IMR-90 (cell line): ENCODE measurements around the gene OR7G2. TPM values are rescaled to one million over a fixed set of nuclear protein-coding genes. Genes with fewer than 3 reads are reported as not detected.
"Not testable (repeated sequence)": the region's sequence is repeated elsewhere in the genome, so short reads cannot be mapped to it uniquely, and the experiment has no call there.

Experiments used
- ATAC-seq: fragments of 200-7000 bp; cut with Tn5 transposase; 2 replicates; pipeline ENCODE4 v1.9.1; 2020; ENCODE audit warnings: low read depth, mild to moderate bottlenecking, moderate library complexity
- BruUV-seq: library from RNA; stranded (reverse); fragments of 400-500 nt; replicated peaks from 2 replicates; lab custom pipeline; 2021; lab: Mats Ljungman, UMichigan
- CTCF ChIA-PET: fragments of 300-600 bp; formaldehyde crosslinking; extraction: SDS; loops from one replicate; lab custom pipeline; 2021; ENCODE audit warnings: antibody characterized with exemption; lab: Yijun Ruan, JAX
- POLR2A ChIA-PET: fragments of 300-600 bp; sonication (Branson Sonifier 250); formaldehyde crosslinking; loops from one replicate; lab custom pipeline; 2022; ENCODE audit warnings: antibody characterized with exemption; ENCODE audit not compliant: unreplicated experiment; lab: Charles Lee
- DNase-seq: peaks from one replicate; pipeline ENCODE4 v3.0.0; 2013
- H2AFZ ChIP-seq: replicated peaks from 2 replicates; pipeline ENCODE3; 2013; ENCODE audit warnings: low read length, mild to moderate bottlenecking; ENCODE audit not compliant: poor library complexity
- H2AK5ac ChIP-seq: 2 replicates; pipeline ENCODE4 v1.6.1; 2013; ENCODE audit warnings: low read depth, low read length, inconsistent platforms
- H2AK9ac ChIP-seq: replicated peaks from 2 replicates; pipeline ENCODE3; 2013; ENCODE audit warnings: mild to moderate bottlenecking, low read depth, low read length, moderate library complexity; ENCODE audit not compliant: poor library complexity
- H2BK120ac ChIP-seq: 2 replicates; pipeline ENCODE4 v1.6.1; 2013; ENCODE audit warnings: low read depth, low read length, inconsistent platforms
- H2BK15ac ChIP-seq: 3 replicates; pipeline ENCODE4 v1.6.1; 2013; ENCODE audit warnings: low read depth, low read length, inconsistent platforms
- H2BK20ac ChIP-seq: 2 replicates; pipeline ENCODE4 v1.6.1; 2013; ENCODE audit warnings: low read depth, mild to moderate bottlenecking, inconsistent platforms, low read length, moderate library complexity
- H2BK5ac ChIP-seq: 2 replicates; pipeline ENCODE4 v1.6.1; 2013; ENCODE audit warnings: mild to moderate bottlenecking, low read depth, low read length, inconsistent platforms; ENCODE audit not compliant: poor library complexity, severe bottlenecking
- H3K14ac ChIP-seq: replicated peaks from 2 replicates; pipeline ENCODE4 v1.6.1; 2013; ENCODE audit warnings: low read depth, low read length, inconsistent platforms
- H3K18ac ChIP-seq: 2 replicates; pipeline ENCODE4 v1.6.1; 2013; ENCODE audit warnings: low read depth, low read length, control low read depth
- H3K23ac ChIP-seq: 2 replicates; pipeline ENCODE4 v1.6.1; 2013; ENCODE audit warnings: low read depth, low read length, inconsistent platforms
- H3K27ac ChIP-seq: 2 replicates; pipeline ENCODE4 v1.5.1; 2013; ENCODE audit warnings: mild to moderate bottlenecking, control low read depth, low read length; ENCODE audit not compliant: insufficient read depth
- H3K27me3 ChIP-seq: 2 replicates; pipeline ENCODE4 v1.6.1; 2013; ENCODE audit warnings: low read length; ENCODE audit not compliant: control insufficient read depth, insufficient read depth
- H3K36me3 ChIP-seq: 2 replicates; pipeline ENCODE4 v1.6.1; 2013; ENCODE audit warnings: low read length, mixed read lengths; ENCODE audit not compliant: control insufficient read depth, insufficient read depth
- H3K4ac ChIP-seq: 2 replicates; pipeline ENCODE4 v1.6.1; 2013; ENCODE audit warnings: low read depth, low read length, inconsistent platforms
- H3K4me1 ChIP-seq: 2 replicates; pipeline ENCODE4 v1.6.1; 2013; ENCODE audit warnings: low read length, mixed read lengths; ENCODE audit not compliant: control insufficient read depth, insufficient read depth
- H3K4me2 ChIP-seq: 2 replicates; pipeline ENCODE4 v1.6.1; 2013; ENCODE audit warnings: low read depth, mild to moderate bottlenecking, control low read depth, low read length, moderate library complexity
- H3K4me3 ChIP-seq: 2 replicates; pipeline ENCODE4 v1.5.1; 2013; ENCODE audit warnings: low read depth, mild to moderate bottlenecking, control low read depth, low read length, moderate library complexity; ENCODE audit not compliant: insufficient read depth
- H3K56ac ChIP-seq: 2 replicates; pipeline ENCODE4 v1.6.1; 2013; ENCODE audit warnings: low read length, inconsistent platforms; ENCODE audit not compliant: insufficient read depth; ENCODE audit errors: extremely low read depth
- H3K79me1 ChIP-seq, 2 experiments: 2 replicates each; pipeline ENCODE4 v1.6.1; 2013; ENCODE audit warnings: low read length in 2 of 2, inconsistent platforms in 1 of 2, low read depth in 1 of 2
- H3K9ac ChIP-seq: 2 replicates; pipeline ENCODE4 v1.6.1; 2013; ENCODE audit warnings: low read depth, low read length, control low read depth
- H3K9me1 ChIP-seq: 2 replicates; pipeline ENCODE4 v1.6.1; 2013; ENCODE audit warnings: low read length, inconsistent platforms; ENCODE audit not compliant: insufficient read depth
- H3K9me3 ChIP-seq: 2 replicates; pipeline ENCODE4 v1.6.1; 2013; ENCODE audit warnings: low read length; ENCODE audit not compliant: control insufficient read depth, insufficient read depth
- H4K20me1 ChIP-seq: 2 replicates; pipeline ENCODE4 v1.6.1; 2013; ENCODE audit warnings: low read length, inconsistent platforms; ENCODE audit not compliant: insufficient read depth
- H4K5ac ChIP-seq: 2 replicates; pipeline ENCODE4 v1.6.1; 2013; ENCODE audit warnings: mild to moderate bottlenecking, low read depth, low read length, control low read depth
- H4K8ac ChIP-seq, 2 experiments: 2 replicates each; pipeline ENCODE4 v1.6.1; 2013; ENCODE audit warnings: low read depth in 2 of 2, low read length in 2 of 2, control low read depth in 1 of 2, inconsistent platforms in 1 of 2
- H4K91ac ChIP-seq: 2 replicates; pipeline ENCODE4 v1.6.1; 2013; ENCODE audit warnings: low read depth, low read length, inconsistent platforms; ENCODE audit not compliant: insufficient read depth
- WGBS, 2 experiments: methylation state at CpG; one replicate each; pipeline versions ENCODE4 v1.1.5 to v1.1.7; 2013; ENCODE audit warnings: missing lambda C conversion rate in 2 of 2; ENCODE audit not compliant: insufficient read length in 1 of 2; ENCODE audit errors: extremely low coverage in 2 of 2; 5-methylcytosine and 5-hydroxymethylcytosine counted together
- dilution Hi-C: fragments of 300-500 bp; cut with HindIII; formaldehyde crosslinking; loops from one replicate; pipeline ENCODE4 v1.14.3; 2018; ENCODE audit warnings: low sequenced_read_pairs; ENCODE audit not compliant: unreplicated experiment
- in situ Hi-C: fragments of 300-500 bp; cut with MboI; formaldehyde crosslinking; loops from 3 replicates; pipeline ENCODE4 v1.14.3; 2019; ENCODE audit warnings: low sequenced_read_pairs, inconsistent platforms, mixed read lengths
- intact Hi-C: fragments of 100-400 bp; cut with micrococcal nuclease; formaldehyde crosslinking; loops from 2 replicates; pipeline ENCODE4 v1.10.0; 2022
- polyA plus RNA-seq, 3 experiments: library from polyadenylated mRNA; depleted of rRNA; stranded (reverse); fragments of >200 nt; gene quantifications; 2 replicates each; pipeline ENCODE4 v1.2.3, GENCODE V29; 2012; ENCODE audit warnings: low replicate concordance in 1 of 3
- total RNA-seq: library from RNA; depleted of rRNA; stranded (reverse); fragments of >200 nt; gene quantifications from 2 replicates; pipeline ENCODE4 v1.2.3, GENCODE V29; 2012

Gene OR7G2
- total and polyA plus RNA-seq, 2 of the 4 experiments (the other 2 are of a cell fraction): not detected

DNA sequence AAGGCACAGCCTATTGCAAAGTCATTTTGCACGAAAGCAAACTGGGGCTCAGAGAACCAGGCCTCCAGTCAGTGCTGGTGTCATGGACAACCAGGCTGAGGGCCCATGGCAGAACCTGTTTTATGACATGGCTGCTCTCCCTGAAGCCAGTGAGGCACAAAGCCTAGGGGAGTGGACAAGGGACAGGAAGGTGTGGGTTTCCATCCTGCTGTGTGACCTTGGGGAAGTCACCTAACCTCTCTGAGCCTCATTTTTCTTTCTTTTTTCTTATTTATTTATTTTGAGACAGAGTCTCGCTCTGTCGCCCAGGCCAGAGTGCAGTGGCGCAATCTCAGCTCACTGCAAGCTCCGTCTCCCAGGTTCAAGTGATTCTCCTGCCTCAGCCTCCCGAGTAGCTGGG lies 35.6 kb downstream of the OR7G2 start:
- POLR2A ChIA-PET, BruUV-seq, H3K9me1 ChIP-seq: not testable (repeated sequence)

More for the DNA sequence above, 35.6 kb downstream of the OR7G2 start:
- H3K9ac ChIP-seq, H2AK5ac ChIP-seq, H3K36me3 ChIP-seq, H3K18ac ChIP-seq, H3K4me1 ChIP-seq, H3K23ac ChIP-seq, H2BK5ac ChIP-seq, H2BK15ac ChIP-seq, H4K20me1 ChIP-seq, H2BK20ac ChIP-seq, CTCF ChIA-PET, H4K5ac ChIP-seq, in situ Hi-C loops, H4K8ac ChIP-seq, DNase-seq, H4K91ac ChIP-seq, H2AFZ ChIP-seq, H3K79me1 ChIP-seq, H3K9me3 ChIP-seq, ATAC-seq, H3K27ac ChIP-seq, H3K14ac ChIP-seq, H3K56ac ChIP-seq, H2AK9ac ChIP-seq, H3K4ac ChIP-seq, intact Hi-C loops, H3K4me3 ChIP-seq, H3K4me2 ChIP-seq, H2BK120ac ChIP-seq, dilution Hi-C loops, H3K27me3 ChIP-seq: not testable (repeated sequence)
- WGBS, 2 experiments: 43% methylated on average over 1 of the region's 6 CpGs; no CpG with 5 or more reads in 1 of the 2 experiments
